ENCODE results near the gene ABHD17B. TPM values are rescaled to one million over a fixed set of nuclear protein-coding genes. Genes with fewer than 3 reads are reported as not detected.

The ABHD17B gene
- total RNA-seq, 1 donor from 2014 or later = 7.8 TPM

- no peak for DNase-seq (ENCODE audit: low spot score)
- intact Hi-C loops (cut with DNase I) = no loop called here
Measured at GRCh38 chr9:71886541-71886940, 24.5 kb downstream of the ABHD17B start.

GRCh38 chr9:71886015-71886414 is 25.0 kb downstream of the ABHD17B start:
- intact Hi-C loops (cut with DNase I) = no loop called here
- DNase-seq (ENCODE audit: low spot score) = no peak

GRCh38 chr9:71885467-71885866 is 25.5 kb downstream of the ABHD17B start:
- no peak for DNase-seq (ENCODE audit: low spot score)
- intact Hi-C loops (cut with DNase I) = no loop called here

GRCh38 chr9:71884005-71884404 is 27.0 kb downstream of the ABHD17B start:
- intact Hi-C loops (cut with DNase I) = no loop called here
- DNase-seq (ENCODE audit: low spot score) = no peak

GRCh38 chr9:71879644-71880174 is 31.3 kb downstream of the ABHD17B start:
- no peak for DNase-seq (ENCODE audit: low spot score)
- intact Hi-C loops (cut with DNase I) = loop anchor here (10.0 kb wide), 1 partner anchor 55 kb away; no protein-coding TSS in a partner anchor

GRCh38 chr9:71878327-71879274 is 32.4 kb downstream of the ABHD17B start:
- no peak for DNase-seq (ENCODE audit: low spot score)
- intact Hi-C loops (cut with DNase I) = loop anchor here (10.0 kb wide), 1 partner anchor 54 kb away; no protein-coding TSS in a partner anchor

GRCh38 chr9:71876829-71877228 is 34.2 kb downstream of the ABHD17B start:
- no peak for DNase-seq (ENCODE audit: low spot score)
- intact Hi-C loops (cut with DNase I) = loop anchor here (10.0 kb wide), 1 partner anchor 52 kb away; no protein-coding TSS in a partner anchor

GRCh38 chr9:71876106-71876505 is 34.9 kb downstream of the ABHD17B start:
- DNase-seq (ENCODE audit: low spot score) = no peak
- intact Hi-C loops (cut with DNase I) = loop anchor here (10.0 kb wide), 1 partner anchor 51 kb away; no protein-coding TSS in a partner anchor

GRCh38 chr9:71875345-71875744 is 35.6 kb downstream of the ABHD17B start:
- intact Hi-C loops (cut with DNase I) = loop anchor here (10.0 kb wide), 1 partner anchor 51 kb away; no protein-coding TSS in a partner anchor
- no peak for DNase-seq (ENCODE audit: low spot score)

- DNase-seq (ENCODE audit: low spot score) = no peak
- intact Hi-C loops (cut with DNase I) = no loop called here
Measured at GRCh38 chr9:71863631-71864030, 47.4 kb downstream of the ABHD17B start.

GRCh38 chr9:71861618-71862017 is 49.4 kb downstream of the ABHD17B start:
- DNase-seq (ENCODE audit: low spot score) = no peak
- intact Hi-C loops (cut with DNase I) = no loop called here

- DNase-seq (ENCODE audit: low spot score) = no peak
- intact Hi-C loops (cut with DNase I) = no loop called here
Measured at GRCh38 chr9:71859939-71860338, 51.1 kb downstream of the ABHD17B start.

GRCh38 chr9:71858812-71859211 is 52.2 kb downstream of the ABHD17B start:
- DNase-seq (ENCODE audit: low spot score) = no peak
- intact Hi-C loops (cut with DNase I) = no loop called here

- DNase-seq (ENCODE audit: low spot score) = no peak
- intact Hi-C loops (cut with DNase I) = no loop called here
Measured at GRCh38 chr9:71858102-71858798, 52.7 kb downstream of the ABHD17B start.

- no peak for DNase-seq (ENCODE audit: low spot score)
- intact Hi-C loops (cut with DNase I) = no loop called here
Measured at GRCh38 chr9:71857159-71857558, 53.8 kb downstream of the ABHD17B start.

- no peak for DNase-seq (ENCODE audit: low spot score)
- intact Hi-C loops (cut with DNase I) = no loop called here
Measured at GRCh38 chr9:71854811-71855210, 56.2 kb downstream of the ABHD17B start.

- no peak for DNase-seq (ENCODE audit: low spot score)
- intact Hi-C loops (cut with DNase I) = no loop called here
Measured at GRCh38 chr9:71853084-71853483, 57.9 kb downstream of the ABHD17B start.

- DNase-seq (ENCODE audit: low spot score) = no peak
- intact Hi-C loops (cut with DNase I) = no loop called here
Measured at GRCh38 chr9:71850996-71851395, 60.0 kb downstream of the ABHD17B start.

GRCh38 chr9:71847892-71848291 is 63.1 kb downstream of the ABHD17B start:
- DNase-seq (ENCODE audit: low spot score) = no peak
- intact Hi-C loops (cut with DNase I) = no loop called here

GRCh38 chr9:71844808-71845207 is 66.2 kb downstream of the ABHD17B start:
- no peak for DNase-seq (ENCODE audit: low spot score)

More at GRCh38 chr9:71844808-71845207, 66.2 kb downstream of the ABHD17B start:
- intact Hi-C loops (cut with DNase I) = no loop called here
